Stimulated activated CD8-positive, alpha-beta memory T cell treated with anti-CD3 and anti-CD28 coated beads, Interleukin-4, amount 100 ng/mL, for 1 hour (primary cell): ENCODE data around the gene CCSER1.
"Not testable (repeated sequence)": the region's sequence is repeated elsewhere in the genome, so short reads cannot be mapped to it uniquely, and the experiment has no call there.

Experiments
- DNase-seq, 2 donors: peaks; one replicate each; pipeline ENCODE4 v3.0.0-alpha.2; 2020; ENCODE audit warnings: low read depth in 2 of 2, low spot score in 1 of 2

CCSER1 gene

DNA sequence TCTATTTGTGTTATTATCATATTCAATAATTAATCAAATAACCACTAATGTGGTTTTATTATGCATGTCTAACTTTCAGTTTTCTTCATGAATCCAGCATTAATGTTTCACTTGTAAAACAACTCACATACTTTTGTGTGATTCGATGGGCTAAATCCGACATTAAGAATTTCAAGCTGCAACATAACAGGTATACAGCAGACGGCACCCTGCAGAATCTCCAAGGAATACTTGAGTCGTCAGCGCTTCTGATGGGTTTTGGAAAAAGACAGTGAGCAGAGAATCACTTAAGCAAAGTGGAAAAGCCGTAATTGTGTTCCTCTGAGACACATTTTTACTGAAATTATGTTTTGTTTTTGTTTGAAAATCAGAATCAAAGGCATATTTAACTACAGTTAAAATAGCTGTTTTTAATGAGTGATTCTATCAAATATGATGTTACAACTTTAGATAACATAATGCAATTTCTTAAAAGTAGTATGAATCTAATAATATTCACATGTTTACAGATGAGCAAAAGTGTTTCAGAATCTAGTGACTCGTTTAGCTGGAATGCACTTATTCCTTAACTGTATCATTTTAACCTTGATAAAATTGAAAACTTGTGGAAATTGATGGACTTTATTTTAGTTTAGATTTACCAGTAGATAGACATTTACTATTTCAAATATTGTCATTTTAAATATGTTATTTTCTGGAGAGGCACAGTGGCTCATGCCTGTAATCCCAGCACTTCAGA is 514.8 kb downstream of the CCSER1 start:
- no peak for DNase-seq

GRCh38 chr4:90643156-90643555 is 516.0 kb downstream of the CCSER1 start:
- DNase-seq = no peak

DNA sequence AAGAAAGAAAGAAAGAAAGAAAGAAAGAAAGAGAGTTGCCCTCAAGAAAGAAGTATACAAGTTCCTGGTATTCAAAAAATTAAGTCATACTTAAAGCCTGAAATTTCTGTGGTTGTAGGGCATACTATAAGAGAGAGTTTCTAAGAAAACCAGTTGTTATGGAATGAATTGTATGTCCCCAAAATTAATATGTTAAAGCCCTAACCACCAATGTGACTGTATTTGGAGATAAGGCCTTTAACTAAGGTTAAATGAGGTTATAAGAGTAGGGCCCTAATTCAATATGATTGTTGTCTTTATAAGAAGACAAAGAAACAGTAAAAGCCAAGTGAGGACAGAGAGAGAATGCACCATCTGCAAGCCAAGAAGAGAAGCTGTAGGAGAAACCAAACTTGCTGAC is 521.1 kb downstream of the CCSER1 start:
- DNase-seq = no peak

- DNase-seq = no peak
These were observed 521.6 kb downstream of the CCSER1 start for GRCh38 chr4:90648791-90649190.

GRCh38 chr4:90660672-90661071 is 533.5 kb downstream of the CCSER1 start:
- DNase-seq = no peak

- DNase-seq = no peak
These were observed 543.0 kb downstream of the CCSER1 start for GRCh38 chr4:90670183-90670582.

DNA sequence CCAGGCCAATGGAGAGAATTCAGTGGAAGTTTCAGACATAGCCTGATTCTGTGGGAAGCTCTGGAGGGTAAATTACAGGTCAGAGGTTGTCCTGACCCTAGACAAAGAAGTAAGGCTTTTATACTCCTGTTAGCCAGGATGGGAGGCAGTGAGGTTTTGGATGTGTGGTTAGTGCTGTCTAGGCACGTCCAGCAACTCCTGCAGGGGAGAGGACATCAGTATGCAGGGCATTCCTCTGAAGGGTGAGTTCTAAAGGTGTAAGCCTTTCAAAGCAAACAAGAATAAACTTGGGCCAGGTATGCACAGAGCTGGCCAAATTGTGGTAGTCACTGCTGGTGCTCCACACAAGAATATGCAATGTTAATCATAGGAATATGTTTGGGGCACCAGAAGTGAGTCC is 562.5 kb downstream of the CCSER1 start:
- no peak for DNase-seq

GRCh38 chr4:90695411-90695810 is 568.2 kb downstream of the CCSER1 start:
- DNase-seq = no peak

GRCh38 chr4:90705501-90705900 is 578.3 kb downstream of the CCSER1 start:
- DNase-seq = not testable (repeated sequence)

DNA sequence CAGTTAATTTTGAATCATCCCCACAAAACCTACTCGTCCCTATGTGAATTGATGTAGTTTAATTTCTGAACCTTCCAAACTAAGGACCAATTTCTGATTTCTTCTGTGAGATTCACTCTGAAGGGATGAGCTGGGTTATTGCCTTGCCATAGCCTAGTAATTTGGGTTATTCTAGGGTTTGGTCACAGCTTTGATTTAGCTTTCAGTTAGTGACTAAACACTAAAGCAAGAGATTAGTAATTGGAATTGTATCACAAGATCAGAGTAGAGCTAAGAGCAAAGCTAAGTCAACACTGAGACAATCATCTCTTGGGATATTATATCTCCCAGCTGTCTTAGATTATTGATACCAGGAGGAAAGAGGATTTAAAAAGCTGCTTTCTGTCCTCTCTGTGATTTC is 588.0 kb downstream of the CCSER1 start:
- no peak for DNase-seq

GRCh38 chr4:90718931-90719330 is 591.7 kb downstream of the CCSER1 start:
- no peak for DNase-seq

GRCh38 chr4:90727938-90728337 is 600.7 kb downstream of the CCSER1 start:
- DNase-seq = no peak

GRCh38 chr4:90730752-90731151 is 603.6 kb downstream of the CCSER1 start:
- DNase-seq = no peak

DNA sequence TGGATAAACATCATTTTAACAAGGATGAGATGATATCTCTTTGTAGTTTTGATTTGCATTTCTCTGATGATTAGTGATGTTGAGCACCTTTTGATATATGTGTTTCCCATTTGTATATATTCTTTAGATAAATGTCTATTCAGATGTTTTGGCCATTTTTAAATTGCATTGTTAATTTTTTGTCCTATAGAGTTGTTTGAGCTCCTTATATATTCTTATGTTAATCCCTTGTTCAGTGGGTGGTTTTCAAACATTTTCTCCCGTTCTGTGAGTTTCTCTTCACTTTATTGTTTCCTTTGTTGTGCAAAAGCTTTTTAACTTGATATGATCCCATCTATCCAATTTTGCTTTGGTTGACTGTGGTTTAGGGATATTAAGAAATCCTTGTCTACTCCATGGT is 606.0 kb downstream of the CCSER1 start:
- DNase-seq = no peak

DNA sequence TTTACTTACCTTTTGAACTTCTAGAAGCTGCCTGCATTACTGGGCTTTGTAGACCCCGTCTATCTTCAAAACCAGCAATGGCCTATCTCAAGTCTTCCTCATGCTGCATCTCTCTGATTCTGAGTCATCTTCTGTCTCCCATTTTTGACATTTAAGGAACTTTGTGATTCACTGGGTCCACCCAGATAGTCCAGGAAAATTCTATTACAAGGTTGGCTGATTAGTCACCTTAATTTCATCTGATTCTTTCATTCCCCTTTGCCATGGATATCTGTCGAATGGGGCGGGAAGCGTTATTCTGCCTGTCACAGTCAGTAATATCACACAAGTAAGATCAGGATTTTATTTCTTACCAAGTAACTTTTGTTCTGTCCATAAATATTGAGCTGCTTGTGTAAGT is 618.0 kb downstream of the CCSER1 start:
- no peak for DNase-seq

GRCh38 chr4:90753068-90753467 is 625.9 kb downstream of the CCSER1 start:
- no peak for DNase-seq

DNA sequence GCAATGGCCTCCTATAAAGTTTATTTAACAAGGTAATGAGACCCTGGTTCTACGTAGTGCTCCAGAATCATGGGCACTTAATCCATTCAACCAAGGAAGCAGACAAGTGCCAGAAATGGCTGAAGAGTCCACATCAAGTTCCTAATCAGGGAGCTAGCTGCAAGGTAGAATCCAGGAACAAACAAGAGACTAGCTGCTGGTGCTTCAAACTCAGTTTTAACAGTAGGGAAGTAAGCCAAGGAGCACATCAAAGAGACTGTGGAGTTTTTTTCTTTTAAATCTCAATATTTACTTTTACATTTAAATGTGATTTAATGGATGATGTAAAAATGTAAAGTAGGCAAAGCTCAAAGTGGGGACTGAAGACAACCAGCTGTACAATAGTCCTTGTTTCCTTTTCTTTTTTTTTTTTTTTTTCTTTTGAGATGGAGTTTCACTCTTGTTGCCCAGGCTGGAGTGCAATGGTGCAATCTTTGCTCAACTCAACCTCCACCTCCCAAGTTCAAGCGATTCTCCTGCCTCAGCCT is 630.4 kb downstream of the CCSER1 start:
- no peak for DNase-seq

- no peak for DNase-seq
These were observed 632.9 kb downstream of the CCSER1 start for GRCh38 chr4:90760059-90760458.

- DNase-seq = no peak
These were observed 639.6 kb downstream of the CCSER1 start for GRCh38 chr4:90766837-90767236.

GRCh38 chr4:90769251-90769650 is 642.1 kb downstream of the CCSER1 start:
- no peak for DNase-seq

DNA sequence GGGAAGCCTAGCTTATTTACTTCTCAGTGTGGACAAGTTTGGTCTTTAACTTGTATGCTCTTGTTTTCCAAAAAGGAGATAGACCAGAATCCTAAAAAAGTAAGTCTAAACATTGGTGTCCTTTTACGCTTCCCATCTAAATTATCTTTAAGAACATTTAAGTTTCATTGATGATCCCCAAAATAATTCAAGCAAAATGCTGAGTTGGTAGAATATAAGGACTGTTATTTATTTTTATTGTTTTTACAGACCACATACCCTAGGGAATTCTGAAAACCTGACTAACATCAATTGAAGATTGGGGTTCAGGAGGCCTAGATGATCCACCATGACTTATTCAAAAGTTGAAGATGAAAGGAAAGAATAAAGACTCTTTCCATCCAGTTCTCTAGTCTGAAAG is 653.0 kb downstream of the CCSER1 start:
- DNase-seq = no peak

DNA sequence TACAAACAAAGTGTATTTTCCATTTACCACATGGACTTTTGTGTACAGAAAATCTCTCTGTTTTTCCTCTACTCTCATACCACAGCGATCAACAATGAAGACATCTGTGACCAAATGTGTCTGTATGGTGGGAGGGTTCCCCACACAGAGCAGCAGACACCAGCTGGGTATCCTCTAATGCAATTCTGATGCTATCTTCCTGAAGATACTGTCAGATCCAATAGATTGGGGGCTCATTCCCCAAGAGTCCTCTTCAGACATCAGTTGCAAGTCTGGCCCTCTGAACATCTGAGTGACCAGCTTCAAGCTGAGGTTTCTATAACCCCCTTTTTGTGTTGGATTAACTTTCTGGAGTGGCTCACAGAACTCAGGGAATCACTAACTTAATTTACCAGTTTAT is 659.4 kb downstream of the CCSER1 start:
- no peak for DNase-seq

DNA sequence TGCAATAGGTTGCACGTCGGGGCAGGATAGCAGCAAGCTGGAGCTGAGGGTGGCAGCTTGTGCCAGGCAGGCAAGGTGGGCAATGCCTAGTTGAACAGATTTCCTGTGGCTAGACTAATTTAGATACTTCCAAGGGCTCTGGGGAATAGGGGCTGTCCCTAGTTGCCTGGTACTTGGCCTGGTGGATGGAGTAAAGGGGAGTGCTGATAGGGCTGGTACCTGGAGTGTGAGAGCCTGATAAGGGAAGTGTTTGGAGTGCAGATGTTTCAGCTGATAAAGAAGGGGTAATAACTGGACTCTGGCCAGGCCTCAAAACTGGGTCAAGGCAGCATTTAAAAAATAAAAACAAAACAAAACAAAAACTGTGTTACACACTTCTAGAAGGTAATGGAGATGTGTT is 665.5 kb downstream of the CCSER1 start:
- no peak for DNase-seq
